Measurements from ENCODE around the gene HOXB3.
"Not testable (repeated sequence)": the region's sequence is repeated elsewhere in the genome, so short reads cannot be mapped to it uniquely, and the experiment has no call there.

The HOXB3 gene

GRCh38 chr17:48526608-48527546 is 63.2 kb downstream of the HOXB3 start:
- DNase-seq (ENCODE audit: low spot score) = no peak

- DNase-seq (ENCODE audit: low spot score) = peak; percentile 40
Observed at GRCh38 chr17:48523010-48523409, 67.0 kb downstream of the HOXB3 start.

DNA sequence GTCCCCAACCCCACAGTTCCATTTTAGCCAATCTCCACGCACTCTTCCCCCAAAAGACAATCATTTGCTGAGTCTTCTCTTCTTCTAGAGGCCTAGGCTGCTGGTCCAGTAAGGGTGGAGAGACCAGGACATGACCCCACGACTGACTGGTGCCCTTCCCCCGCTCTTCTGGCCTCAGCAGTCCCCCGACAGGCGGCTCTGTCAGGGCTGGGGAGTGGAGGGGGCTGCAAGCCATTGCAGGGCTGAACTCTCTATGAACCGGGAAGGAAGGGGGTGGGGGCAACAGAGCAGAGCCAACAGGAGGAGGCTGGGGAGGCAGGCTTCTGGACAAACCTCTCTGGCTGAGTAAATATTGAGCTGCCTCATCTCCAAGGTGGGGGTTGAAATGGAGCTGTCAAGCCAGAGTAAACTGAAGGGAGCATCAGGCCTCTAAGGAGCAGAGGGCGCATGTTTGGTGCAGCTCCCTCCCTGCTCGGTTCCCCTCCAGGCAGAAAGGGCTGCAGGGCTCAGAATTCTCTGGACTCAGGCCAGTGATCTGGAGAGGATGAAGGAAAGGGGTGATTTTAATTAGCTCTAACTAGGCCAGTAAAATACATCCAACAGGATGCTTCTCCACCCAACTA is 67.9 kb downstream of the HOXB3 start:
- no peak for DNase-seq (ENCODE audit: low spot score)

DNA sequence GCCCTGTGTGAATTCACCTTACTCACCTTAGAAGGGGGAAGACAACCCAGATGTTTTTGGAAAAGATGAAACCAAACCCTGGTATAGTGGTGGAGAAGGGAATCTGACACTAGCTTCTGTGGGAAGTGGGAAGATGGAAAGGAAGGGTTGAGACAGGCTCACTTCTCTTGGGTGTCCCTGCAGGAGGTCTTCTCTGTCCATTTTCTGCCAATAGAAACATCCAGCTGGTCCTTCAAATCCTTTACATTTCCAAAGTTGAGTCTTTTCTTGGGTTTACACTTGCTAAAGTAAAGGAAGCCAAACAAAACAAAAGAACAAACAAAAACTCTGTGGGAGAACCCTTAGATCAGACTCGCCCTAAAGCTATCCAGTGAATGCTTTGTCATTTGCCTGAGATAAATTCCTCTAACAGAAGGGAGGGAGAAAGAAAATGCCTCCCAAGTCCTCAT is 69.4 kb downstream of the HOXB3 start:
- no peak for DNase-seq (ENCODE audit: low spot score)

DNA sequence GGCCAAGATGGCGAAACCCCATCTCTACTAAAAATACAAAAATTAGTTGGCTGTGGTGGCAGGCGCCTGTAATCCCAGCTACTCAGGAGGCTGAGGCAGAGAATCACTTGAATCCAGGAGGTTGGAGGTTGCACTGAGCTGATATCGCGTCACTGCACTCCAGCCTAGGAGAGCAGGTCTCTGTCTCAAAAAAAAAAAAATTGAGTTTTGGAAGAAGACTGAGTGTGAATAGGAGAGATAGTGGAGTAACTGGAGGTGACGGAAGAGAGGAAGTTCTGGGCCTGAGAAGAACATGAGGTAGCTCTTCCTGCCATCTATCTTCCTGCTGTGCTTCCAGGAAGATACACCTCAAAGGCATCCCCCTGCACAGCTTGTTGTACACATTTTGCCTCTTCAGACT is 70.6 kb downstream of the HOXB3 start:
- DNase-seq (ENCODE audit: low spot score) = no peak

- DNase-seq (ENCODE audit: low spot score) = no peak
Observed at GRCh38 chr17:48517478-48517877, 72.6 kb downstream of the HOXB3 start.

GRCh38 chr17:48515925-48516900 is 73.8 kb downstream of the HOXB3 start:
- no peak for DNase-seq (ENCODE audit: low spot score)

DNA sequence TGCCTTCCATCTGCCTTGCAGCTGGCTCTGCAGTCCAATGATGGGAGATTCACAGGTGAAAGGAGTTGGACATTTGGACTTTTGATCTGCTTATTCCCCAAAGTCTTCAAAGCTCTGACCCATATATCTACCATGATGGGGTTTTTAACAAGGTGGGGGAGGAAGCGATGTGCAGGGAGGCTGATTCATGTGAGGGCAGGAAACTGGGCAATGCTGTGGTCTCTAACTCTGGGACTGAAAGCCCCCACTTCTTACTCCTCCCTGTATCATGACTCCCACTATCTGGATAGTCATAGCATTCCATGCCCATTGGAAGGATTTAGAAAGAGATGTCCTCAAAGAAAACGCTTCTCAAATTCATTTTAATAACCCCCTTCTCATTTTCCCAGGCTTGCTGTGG is 75.6 kb downstream of the HOXB3 start:
- DNase-seq (ENCODE audit: low spot score) = no peak

GRCh38 chr17:48513666-48514455 is 76.2 kb downstream of the HOXB3 start:
- DNase-seq (ENCODE audit: low spot score) = no peak

- DNase-seq (ENCODE audit: low spot score) = no peak
Observed at GRCh38 chr17:48513097-48513496, 76.9 kb downstream of the HOXB3 start.

- no peak for DNase-seq (ENCODE audit: low spot score)
Observed at GRCh38 chr17:48510761-48511604, 79.1 kb downstream of the HOXB3 start.

DNA sequence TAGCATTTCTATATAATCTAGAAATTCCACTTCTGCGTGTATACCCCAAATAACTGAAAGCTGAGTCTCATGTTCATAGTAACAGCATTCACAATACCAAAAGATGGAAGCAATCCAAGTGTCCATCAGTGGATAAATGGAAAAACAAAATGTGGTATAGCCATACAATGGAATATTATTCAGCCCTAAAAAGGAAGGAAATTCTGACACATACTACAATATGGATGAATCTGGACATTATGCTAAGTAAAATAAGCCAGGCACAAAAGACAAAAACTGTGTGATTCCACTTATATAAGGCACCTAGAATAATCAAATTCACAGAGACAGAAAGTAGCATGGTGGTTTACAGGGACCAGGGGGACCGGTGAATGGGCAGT is 79.7 kb downstream of the HOXB3 start:
- DNase-seq (ENCODE audit: low spot score) = no peak

- DNase-seq (ENCODE audit: low spot score) = not testable (repeated sequence)
Observed at GRCh38 chr17:48509708-48510107, 80.3 kb downstream of the HOXB3 start.

- DNase-seq (ENCODE audit: low spot score) = no peak
Observed at GRCh38 chr17:48506246-48506645, 83.8 kb downstream of the HOXB3 start.

DNA sequence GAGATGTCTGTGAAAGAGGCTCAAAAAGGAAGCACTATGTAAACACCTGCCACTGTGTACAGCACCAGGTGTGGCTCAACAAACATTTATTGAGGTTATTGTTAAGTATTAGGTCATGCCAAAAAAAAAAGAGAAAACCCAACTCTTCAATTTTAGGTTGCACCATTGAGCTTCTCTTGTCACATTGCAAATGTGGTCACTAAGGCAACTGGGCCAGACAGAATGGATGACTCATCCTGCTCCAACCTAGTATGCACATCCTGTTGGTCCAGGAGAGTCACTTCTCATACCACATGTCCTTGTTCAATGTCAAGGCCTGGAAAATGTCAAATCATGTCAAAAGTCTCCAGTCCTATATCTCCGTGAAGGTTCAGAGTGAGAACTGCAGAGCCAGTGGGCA is 84.3 kb downstream of the HOXB3 start:
- no peak for DNase-seq (ENCODE audit: low spot score)

GRCh38 chr17:48504953-48505352 is 85.1 kb downstream of the HOXB3 start:
- no peak for DNase-seq (ENCODE audit: low spot score)

DNA sequence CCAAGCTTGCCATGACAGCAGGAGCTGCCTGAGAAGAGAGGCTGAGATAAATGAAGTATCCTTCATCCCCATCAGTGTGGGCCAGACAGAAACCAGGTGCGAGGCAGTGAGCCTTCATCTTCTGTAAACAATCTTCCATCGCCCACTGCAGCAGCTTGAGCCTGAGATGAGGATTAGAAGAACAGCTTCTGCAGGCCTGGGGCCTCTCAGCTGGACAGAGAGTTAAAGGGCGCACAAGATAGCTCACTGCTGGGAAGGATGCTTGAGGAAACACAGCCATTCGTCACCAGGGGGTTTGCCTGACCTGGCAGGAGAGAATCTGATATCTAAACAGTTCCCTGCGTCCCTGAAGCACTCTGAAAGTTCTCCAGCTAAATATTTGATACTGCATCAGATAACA is 86.3 kb downstream of the HOXB3 start:
- no peak for DNase-seq (ENCODE audit: low spot score)

GRCh38 chr17:48502901-48503300 is 87.1 kb downstream of the HOXB3 start:
- DNase-seq (ENCODE audit: low spot score) = no peak

DNA sequence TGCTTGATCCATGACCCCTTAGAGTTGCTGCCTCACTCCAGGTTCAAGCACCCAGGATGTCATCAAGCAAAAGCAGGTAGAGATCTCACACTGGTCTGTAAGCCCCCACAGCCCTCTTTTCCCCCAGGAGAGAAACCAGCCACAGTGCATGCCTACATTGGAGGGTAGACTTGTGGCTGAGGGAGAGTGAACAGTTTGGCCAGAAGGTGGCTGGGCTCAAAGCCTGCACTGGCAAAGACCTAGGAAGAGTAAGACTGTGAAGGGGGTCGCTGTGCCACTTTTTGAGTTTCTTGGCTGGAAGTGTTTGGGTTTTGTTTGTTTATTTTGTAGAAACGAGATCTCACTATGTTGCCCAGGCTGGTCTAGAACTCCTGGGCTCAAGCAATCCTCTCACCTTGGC is 87.7 kb downstream of the HOXB3 start:
- no peak for DNase-seq (ENCODE audit: low spot score)
